ENCODE results near the gene IL36B. TPM values are rescaled to one million over a fixed set of nuclear protein-coding genes. Genes with fewer than 3 reads are reported as not detected.
A peak's percentile ranks its signal among the peaks of the same experiment; 100 is the strongest.

The IL36B gene
- total and polyA plus RNA-seq, 9 of the 15 experiments (the other 6 are each of a cell fraction or from before 2014, with no cell fraction given) = not detected

DNA sequence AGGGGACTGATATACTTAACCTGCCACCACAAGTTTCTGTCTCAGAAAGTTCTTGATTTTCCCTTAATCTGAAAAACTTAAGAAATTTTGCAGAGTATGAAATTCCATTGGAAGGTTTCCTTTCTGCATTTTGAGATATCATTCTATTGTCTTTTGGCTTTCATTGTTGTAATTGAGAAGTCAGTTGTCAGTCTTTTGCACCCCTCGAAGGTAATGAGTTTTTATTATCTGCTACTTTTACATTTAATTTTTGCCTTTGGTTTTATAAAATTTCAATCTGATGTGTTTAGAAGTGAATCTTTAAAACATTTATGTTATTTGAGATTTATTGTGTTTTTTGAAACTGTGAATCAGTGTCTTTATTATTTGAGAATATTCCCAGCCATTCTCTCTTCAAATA lies 52.2 kb downstream of the IL36B start (continued):
- TF ChIP-seq, protein P1, sequence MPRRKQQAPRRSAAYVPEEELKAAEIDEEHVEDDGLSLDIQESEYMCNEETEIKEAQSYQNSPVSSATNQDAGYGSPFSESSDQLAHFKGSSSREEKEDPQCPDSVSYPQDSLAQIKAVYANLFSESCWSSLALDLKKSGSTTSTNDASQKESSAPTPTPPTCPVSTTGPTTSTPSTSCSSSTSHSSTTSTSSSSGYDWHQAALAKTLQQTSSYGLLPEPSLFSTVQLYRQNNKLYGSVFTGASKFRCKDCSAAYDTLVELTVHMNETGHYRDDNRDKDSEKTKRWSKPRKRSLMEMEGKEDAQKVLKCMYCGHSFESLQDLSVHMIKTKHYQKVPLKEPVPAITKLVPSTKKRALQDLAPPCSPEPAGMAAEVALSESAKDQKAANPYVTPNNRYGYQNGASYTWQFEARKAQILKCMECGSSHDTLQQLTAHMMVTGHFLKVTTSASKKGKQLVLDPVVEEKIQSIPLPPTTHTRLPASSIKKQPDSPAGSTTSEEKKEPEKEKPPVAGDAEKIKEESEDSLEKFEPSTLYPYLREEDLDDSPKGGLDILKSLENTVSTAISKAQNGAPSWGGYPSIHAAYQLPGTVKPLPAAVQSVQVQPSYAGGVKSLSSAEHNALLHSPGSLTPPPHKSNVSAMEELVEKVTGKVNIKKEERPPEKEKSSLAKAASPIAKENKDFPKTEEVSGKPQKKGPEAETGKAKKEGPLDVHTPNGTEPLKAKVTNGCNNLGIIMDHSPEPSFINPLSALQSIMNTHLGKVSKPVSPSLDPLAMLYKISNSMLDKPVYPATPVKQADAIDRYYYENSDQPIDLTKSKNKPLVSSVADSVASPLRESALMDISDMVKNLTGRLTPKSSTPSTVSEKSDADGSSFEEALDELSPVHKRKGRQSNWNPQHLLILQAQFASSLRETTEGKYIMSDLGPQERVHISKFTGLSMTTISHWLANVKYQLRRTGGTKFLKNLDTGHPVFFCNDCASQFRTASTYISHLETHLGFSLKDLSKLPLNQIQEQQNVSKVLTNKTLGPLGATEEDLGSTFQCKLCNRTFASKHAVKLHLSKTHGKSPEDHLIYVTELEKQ (CRISPR knock-in tag; IDR thresholded peaks at IDR 0.05) = no peak
- TF ChIP-seq, protein P2, sequence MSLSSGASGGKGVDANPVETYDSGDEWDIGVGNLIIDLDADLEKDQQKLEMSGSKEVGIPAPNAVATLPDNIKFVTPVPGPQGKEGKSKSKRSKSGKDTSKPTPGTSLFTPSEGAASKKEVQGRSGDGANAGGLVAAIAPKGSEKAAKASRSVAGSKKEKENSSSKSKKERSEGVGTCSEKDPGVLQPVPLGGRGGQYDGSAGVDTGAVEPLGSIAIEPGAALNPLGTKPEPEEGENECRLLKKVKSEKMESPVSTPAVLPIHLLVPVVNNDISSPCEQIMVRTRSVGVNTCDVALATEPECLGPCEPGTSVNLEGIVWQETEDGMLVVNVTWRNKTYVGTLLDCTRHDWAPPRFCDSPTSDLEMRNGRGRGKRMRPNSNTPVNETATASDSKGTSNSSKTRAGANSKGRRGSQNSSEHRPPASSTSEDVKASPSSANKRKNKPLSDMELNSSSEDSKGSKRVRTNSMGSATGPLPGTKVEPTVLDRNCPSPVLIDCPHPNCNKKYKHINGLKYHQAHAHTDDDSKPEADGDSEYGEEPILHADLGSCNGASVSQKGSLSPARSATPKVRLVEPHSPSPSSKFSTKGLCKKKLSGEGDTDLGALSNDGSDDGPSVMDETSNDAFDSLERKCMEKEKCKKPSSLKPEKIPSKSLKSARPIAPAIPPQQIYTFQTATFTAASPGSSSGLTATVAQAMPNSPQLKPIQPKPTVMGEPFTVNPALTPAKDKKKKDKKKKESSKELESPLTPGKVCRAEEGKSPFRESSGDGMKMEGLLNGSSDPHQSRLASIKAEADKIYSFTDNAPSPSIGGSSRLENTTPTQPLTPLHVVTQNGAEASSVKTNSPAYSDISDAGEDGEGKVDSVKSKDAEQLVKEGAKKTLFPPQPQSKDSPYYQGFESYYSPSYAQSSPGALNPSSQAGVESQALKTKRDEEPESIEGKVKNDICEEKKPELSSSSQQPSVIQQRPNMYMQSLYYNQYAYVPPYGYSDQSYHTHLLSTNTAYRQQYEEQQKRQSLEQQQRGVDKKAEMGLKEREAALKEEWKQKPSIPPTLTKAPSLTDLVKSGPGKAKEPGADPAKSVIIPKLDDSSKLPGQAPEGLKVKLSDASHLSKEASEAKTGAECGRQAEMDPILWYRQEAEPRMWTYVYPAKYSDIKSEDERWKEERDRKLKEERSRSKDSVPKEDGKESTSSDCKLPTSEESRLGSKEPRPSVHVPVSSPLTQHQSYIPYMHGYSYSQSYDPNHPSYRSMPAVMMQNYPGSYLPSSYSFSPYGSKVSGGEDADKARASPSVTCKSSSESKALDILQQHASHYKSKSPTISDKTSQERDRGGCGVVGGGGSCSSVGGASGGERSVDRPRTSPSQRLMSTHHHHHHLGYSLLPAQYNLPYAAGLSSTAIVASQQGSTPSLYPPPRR (CRISPR knock-in tag; IDR thresholded peaks at IDR 0.05; ENCODE audit: borderline replicate concordance) = no peak
- TF ChIP-seq ZNF3 (CRISPR knock-in tag; IDR thresholded peaks at IDR 0.05) (no peak), SNIP1 (IDR thresholded peaks at IDR 0.05; ENCODE audit: low read depth) (no peak), ADNP (tag; IDR thresholded peaks at IDR 0.05) (no peak), KDM5B (IDR thresholded peaks at IDR 0.05; ENCODE audit: insufficient replicate concordance, low read depth, low read length) (no peak), RHOXF2B (CRISPR knock-in tag; conservative IDR thresholded peaks at IDR 0.05) (no peak)
- TF ChIP-seq, protein P3, sequence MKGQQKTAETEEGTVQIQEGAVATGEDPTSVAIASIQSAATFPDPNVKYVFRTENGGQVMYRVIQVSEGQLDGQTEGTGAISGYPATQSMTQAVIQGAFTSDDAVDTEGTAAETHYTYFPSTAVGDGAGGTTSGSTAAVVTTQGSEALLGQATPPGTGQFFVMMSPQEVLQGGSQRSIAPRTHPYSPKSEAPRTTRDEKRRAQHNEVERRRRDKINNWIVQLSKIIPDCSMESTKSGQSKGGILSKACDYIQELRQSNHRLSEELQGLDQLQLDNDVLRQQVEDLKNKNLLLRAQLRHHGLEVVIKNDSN (CRISPR knock-in tag; IDR thresholded peaks at IDR 0.05) = no peak
- TF ChIP-seq, protein P4, sequence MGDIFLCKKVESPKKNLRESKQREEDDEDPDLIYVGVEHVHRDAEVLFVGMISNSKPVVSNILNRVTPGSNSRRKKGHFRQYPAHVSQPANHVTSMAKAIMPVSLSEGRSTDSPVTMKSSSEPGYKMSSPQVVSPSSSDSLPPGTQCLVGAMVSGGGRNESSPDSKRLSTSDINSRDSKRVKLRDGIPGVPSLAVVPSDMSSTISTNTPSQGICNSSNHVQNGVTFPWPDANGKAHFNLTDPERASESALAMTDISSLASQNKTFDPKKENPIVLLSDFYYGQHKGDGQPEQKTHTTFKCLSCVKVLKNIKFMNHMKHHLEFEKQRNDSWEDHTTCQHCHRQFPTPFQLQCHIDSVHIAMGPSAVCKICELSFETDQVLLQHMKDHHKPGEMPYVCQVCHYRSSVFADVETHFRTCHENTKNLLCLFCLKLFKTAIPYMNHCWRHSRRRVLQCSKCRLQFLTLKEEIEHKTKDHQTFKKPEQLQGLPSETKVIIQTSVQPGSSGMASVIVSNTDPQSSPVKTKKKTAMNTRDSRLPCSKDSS (IDR thresholded peaks at IDR 0.05; ENCODE audit: low read depth, partially characterized antibody) = peak; percentile 88
